Motor neuron (in vitro differentiated cells): ENCODE data around the gene VIT. TPM values are rescaled to one million over a fixed set of nuclear protein-coding genes. Genes with fewer than 3 reads are reported as not detected.

Source experiments
- ATAC-seq, 8 experiments: fragments of 200-7000 bp; cut with Tn5 transposase; replicated peaks in 6 of 8; 2 replicates each; pipeline ENCODE4 v1.8.0; 2021; ENCODE audit warnings: mild to moderate bottlenecking in 8 of 8, moderate library complexity in 8 of 8
- H3K27ac ChIP-seq, 2 donors: fragments of 250-450 bp; sonication (Bioruptor Pico); 2 replicates each; pipeline ENCODE4 v1.9.0; 2021; ENCODE audit warnings: antibody characterized with exemption in 2 of 2, mild to moderate bottlenecking in 2 of 2, moderate library complexity in 1 of 2
- H3K4me1 ChIP-seq, 2 donors: fragments of 250-450 bp; sonication (Bioruptor Pico); replicated peaks in 1 of 2; 2 replicates each; pipeline ENCODE4 v1.6.1; 2021; ENCODE audit warnings: antibody characterized with exemption in 2 of 2, mild to moderate bottlenecking in 2 of 2, moderate library complexity in 1 of 2
- H3K4me3 ChIP-seq, 5 donors: fragments of 250-450 bp; sonication (Bioruptor Pico); 2 replicates each; pipeline ENCODE4 v1.9.0; 2021; ENCODE audit warnings: antibody characterized with exemption in 5 of 5, mild to moderate bottlenecking in 5 of 5, moderate library complexity in 4 of 5
- WGBS, 10 experiments: fragments of 450-650 bp; shearing (Covaris generic); methylation state at CpG; one replicate each; pipeline ENCODE4 v1.0.0; 2022; 5-methylcytosine and 5-hydroxymethylcytosine counted together
- in situ Hi-C, 9 experiments: fragments of 400-800 bp; cut with MboI; loops; one replicate each; pipeline ENCODE4 v1.15.0; 2021; ENCODE audit warnings: low sequenced_read_pairs in 9 of 9, low pct_unique_long_range_greater_than_20kb in 2 of 9; ENCODE audit not compliant: unreplicated experiment in 9 of 9
- total RNA-seq, 8 experiments: library from RNA; unstranded; fragments of 300-600 nt; gene quantifications; 2 replicates each; pipeline versions ENCODE4 v1.2.3 to v1.2.4, GENCODE V29; 2022

VIT gene
- total RNA-seq, 8 experiments from 2014 or later, result 0.09 to 0.71 (median 0.28) TPM; not detected in 5

- no peak overlapping the region for H3K4me3 ChIP-seq
- peak; percentile 44 to 97 (median 81) for ATAC-seq
- WGBS, 10 experiments, result 0 to 70% (median 31%) methylated on average over 2 to 12 of the region's 12 CpGs
- H3K4me1 ChIP-seq, result peaks cover 0 to 2% of the 10 kb centered on the region in 2 donors
- no peak overlapping the region for H3K27ac ChIP-seq
- in situ Hi-C loops, result loop anchor here in 3 of 9 experiments (10.0 to 25.0 kb wide), 2 partner anchors 302 to 309 kb away; partner anchors contain the start of gene CRIM1 (in 3 of the 3)
Observed at GRCh38 chr2:36663851-36664695, 32.4 kb upstream of the VIT start.

- Histone ChIP-seq H3K4me3 (no peak overlapping the region), H3K27ac (no peak overlapping the region), H3K4me1 (peaks cover 0 to 2% of the 10 kb centered on the region in 2 donors)
- in situ Hi-C loops, result loop anchor here in 3 of 9 experiments (10.0 to 25.0 kb wide), 2 partner anchors 302 to 310 kb away; partner anchors contain the start of gene CRIM1 (in 3 of the 3)
- ATAC-seq, result peak in 1 of 8 experiments; percentile 20
- WGBS, 10 experiments, result 0 to 57% (median 40%) methylated on average over 1 of the region's 1 CpG; no CpG with 5 or more reads in 1 of the 10 experiments
Observed at GRCh38 chr2:36664696-36665076, 31.8 kb upstream of the VIT start.

- H3K4me3 ChIP-seq, result no peak overlapping the region
- in situ Hi-C loops, result loop anchor here in 3 of 9 experiments (10.0 to 25.0 kb wide), 2 partner anchors 306 to 313 kb away; partner anchors contain the start of gene CRIM1 (in 3 of the 3)
- no peak overlapping the region for H3K27ac ChIP-seq
- 62 to 100% (median 85%) methylated on average over 1 to 9 of the region's 9 CpGs; no CpG with 5 or more reads in 1 of the 10 experiments for WGBS, 10 experiments
- no peak for ATAC-seq
- H3K4me1 ChIP-seq, result no peaks in the 10 kb centered on the region
Observed at GRCh38 chr2:36667931-36668330, 28.6 kb upstream of the VIT start.

- H3K27ac ChIP-seq, result no peak overlapping the region
- 29 to 91% (median 83%) methylated on average over 1 to 6 of the region's 6 CpGs; no CpG with 5 or more reads in 1 of the 10 experiments for WGBS, 10 experiments
- no peaks in the 10 kb centered on the region for H3K4me1 ChIP-seq
- in situ Hi-C loops, result loop anchor here in 2 of 9 experiments (25.0 kb wide), 1 partner anchor 309 kb away; the partner anchor contains the start of gene CRIM1 (in 2 of the 2)
- no peak overlapping the region for H3K4me3 ChIP-seq
- ATAC-seq, result no peak
Observed at GRCh38 chr2:36670881-36671595, 25.5 kb upstream of the VIT start.

- ATAC-seq, result no peak
- no peak overlapping the region for H3K27ac ChIP-seq
- H3K4me1 ChIP-seq, result no peaks in the 10 kb centered on the region
- H3K4me3 ChIP-seq, result no peak overlapping the region
- 71 to 100% (median 90%) methylated on average over 1 to 2 of the region's 2 CpGs; no CpG with 5 or more reads in 2 of the 10 experiments for WGBS, 10 experiments
- in situ Hi-C loops, result loop anchor here in 2 of 9 experiments (25.0 kb wide), 1 partner anchor 309 kb away; the partner anchor contains the start of gene CRIM1 (in 2 of the 2)
Observed at GRCh38 chr2:36671731-36672130, 24.8 kb upstream of the VIT start.

- H3K4me1 ChIP-seq, result no peaks in the 10 kb centered on the region
- in situ Hi-C loops, result loop anchor here in 2 of 9 experiments (25.0 kb wide), 1 partner anchor 310 kb away; the partner anchor contains the start of gene CRIM1 (in 2 of the 2)
- no peak overlapping the region for H3K4me3 ChIP-seq
- ATAC-seq, result peak in 2 of 8 experiments; percentile 36 to 50
- H3K27ac ChIP-seq, result no peak overlapping the region
- WGBS, 10 experiments, result 33 to 86% (median 63%) methylated on average over 1 of the region's 1 CpG; no CpG with 5 or more reads in 3 of the 10 experiments
Observed at GRCh38 chr2:36672199-36672598, 24.3 kb upstream of the VIT start.

- Histone ChIP-seq H3K4me1 (no peaks in the 10 kb centered on the region), H3K27ac (no peak overlapping the region), H3K4me3 (no peak overlapping the region)
- in situ Hi-C loops, result no loop called here
- peak in 1 of 8 experiments; percentile 12 for ATAC-seq
Observed at GRCh38 chr2:36675579-36676282, 20.8 kb upstream of the VIT start.

GRCh38 chr2:36676364-36676763 lies 20.1 kb upstream of the VIT start:
- in situ Hi-C loops, result no loop called here
- no peak for ATAC-seq
- Histone ChIP-seq H3K27ac (no peak overlapping the region), H3K4me1 (no peaks in the 10 kb centered on the region), H3K4me3 (no peak overlapping the region)
- 0 to 100% (median 73%) methylated on average over 1 of the region's 1 CpG; no CpG with 5 or more reads in 1 of the 10 experiments for WGBS, 10 experiments

GRCh38 chr2:36677386-36677785 lies 19.1 kb upstream of the VIT start:
- Histone ChIP-seq H3K4me1 (no peaks in the 10 kb centered on the region), H3K4me3 (no peak overlapping the region), H3K27ac (no peak overlapping the region)
- ATAC-seq, result peak in 2 of 8 experiments; percentile 22 to 38
- in situ Hi-C loops, result no loop called here

GRCh38 chr2:36677996-36678605 lies 18.4 kb upstream of the VIT start:
- no peak overlapping the region for H3K27ac ChIP-seq
- 11 to 100% (median 86%) methylated on average over 2 to 4 of the region's 4 CpGs; no CpG with 5 or more reads in 2 of the 10 experiments for WGBS, 10 experiments
- ATAC-seq, result no peak

GRCh38 chr2:36678856-36679255 lies 17.7 kb upstream of the VIT start:
- no peak for ATAC-seq

More at GRCh38 chr2:36677996-36678605, 18.4 kb upstream of the VIT start:
- no peaks in the 10 kb centered on the region for H3K4me1 ChIP-seq
- in situ Hi-C loops, result no loop called here
- H3K4me3 ChIP-seq, result no peak overlapping the region

GRCh38 chr2:36680012-36680411 lies 16.5 kb upstream of the VIT start:
- Histone ChIP-seq H3K27ac (no peak overlapping the region), H3K4me3 (no peak overlapping the region), H3K4me1 (no peaks in the 10 kb centered on the region)
- in situ Hi-C loops, result no loop called here
- WGBS, 10 experiments, result 0 to 100% (median 59%) methylated on average over 1 to 2 of the region's 2 CpGs; no CpG with 5 or more reads in 4 of the 10 experiments
- peak in 1 of 8 experiments; percentile 42 for ATAC-seq

More at GRCh38 chr2:36678856-36679255, 17.7 kb upstream of the VIT start:
- no peak overlapping the region for H3K27ac ChIP-seq
- in situ Hi-C loops, result no loop called here
- 39 to 100% (median 88%) methylated on average over 1 of the region's 1 CpG; no CpG with 5 or more reads in 2 of the 10 experiments for WGBS, 10 experiments
- no peak overlapping the region for H3K4me3 ChIP-seq
- no peaks in the 10 kb centered on the region for H3K4me1 ChIP-seq
